ENCODE results near the gene GPR101. TPM values are rescaled to one million over a fixed set of nuclear protein-coding genes. Genes with fewer than 3 reads are reported as not detected.

GPR101 gene
- total and polyA plus RNA-seq, 2 experiments from 2014 or later, result not detected

- Histone ChIP-seq H3K4me2 (ENCODE audit: unreplicated experiment) (no peak overlapping the region), H3F3A (ENCODE audit: insufficient read depth) (no peaks in the 10 kb centered on the region), H3K27ac (no peak overlapping the region), H2AFZ (no peak overlapping the region), H3K4me3 (no peak overlapping the region), H3K36me3 (ENCODE audit: low read depth) (no peaks in the 10 kb centered on the region), H3K4me1 (ENCODE audit: insufficient read depth) (no peaks in the 10 kb centered on the region), H3K9me3 (ENCODE audit: low read depth) (no peaks in the 10 kb centered on the region), H3K79me2 (ENCODE audit: insufficient read depth) (no peaks in the 10 kb centered on the region), H3K27me3 (replicated peaks; ENCODE audit: insufficient read depth) (no peaks in the 10 kb centered on the region), H3K9me2 (ENCODE audit: insufficient read depth) (no peaks in the 10 kb centered on the region), H4K20me1 (ENCODE audit: insufficient read depth) (no peaks in the 10 kb centered on the region), H3K9ac (no peak overlapping the region)
- TF ChIP-seq EZH2phosphoT487 (IDR thresholded peaks at IDR 0.05; ENCODE audit: insufficient read depth, low read depth), result no peak
- TF ChIP-seq EZH2 (IDR thresholded peaks at IDR 0.05; ENCODE audit: insufficient read depth, poor library complexity, severe bottlenecking), result no peak
- DNase-seq, result peak; percentile 2
- in situ Hi-C loops (cut with MboI), result no loop called here
- WGBS, 2 experiments (ENCODE audit: low coverage in 1 of 2, low lambda C conversion rate in 2 of 2, missing lambda C conversion rate in 2 of 2), result 37 to 52% methylated on average over 2 to 3 of the region's 3 CpGs
These were observed 34.8 kb downstream of the GPR101 start for GRCh38 chrX:136999024-136999423.

Other genes with a start within 250 kb of the GPR101 start
- gene RBMX, start 153.3 kb downstream of the GPR101 start, total RNA-seq (2014; rRNA removed; shearing (Covaris generic)), result 217 and 254 TPM in 2 replicates
- gene RBMX, start 153.3 kb downstream of the GPR101 start, polyA plus RNA-seq (2016; fragmentation: Nextera tagmentation; extraction: Ambion mirVana), result 78.2 and 82.5 TPM in 2 replicates

Measured in GM23248 (cell line).